HG02798 (cell line): ENCODE measurements around the gene MNAT1.
"Not testable (repeated sequence)": the region's sequence is repeated elsewhere in the genome, so short reads cannot be mapped to it uniquely, and the experiment has no call there.

ENCODE experiments used
- ATAC-seq: cut with Tn5 transposase; IDR thresholded peaks from one replicate; pipeline ENCODE4 v1.9.1; 2021; ENCODE audit warnings: mild to moderate bottlenecking; ENCODE audit not compliant: unreplicated experiment, poor library complexity

MNAT1 gene

DNA sequence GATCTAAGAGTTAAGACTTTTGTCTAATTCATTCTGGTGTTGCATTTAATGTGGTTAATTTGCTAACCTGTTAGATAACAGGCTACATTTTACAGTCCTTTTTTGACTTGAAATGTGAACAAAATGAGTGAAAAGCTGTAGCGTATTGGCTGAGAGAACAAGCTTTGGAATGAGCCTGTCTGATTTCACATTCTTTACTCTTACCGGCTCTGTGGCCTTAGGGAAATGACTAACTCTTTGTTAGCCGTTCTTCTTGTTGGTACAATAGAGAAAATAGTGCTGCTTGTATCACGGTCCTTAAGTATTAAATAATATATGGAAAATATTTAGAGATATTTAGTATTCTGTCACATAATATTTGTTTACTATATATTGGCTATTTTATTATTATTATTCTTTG lies 1.9 kb downstream of the MNAT1 start:
- ATAC-seq, result no peak

- ATAC-seq, result no peak
Measured at GRCh38 chr14:60738843-60739508, 4.4 kb downstream of the MNAT1 start.

- ATAC-seq, result no peak
Measured at GRCh38 chr14:60744566-60744965, 10.0 kb downstream of the MNAT1 start.

- peak; percentile 99 for ATAC-seq
Measured at GRCh38 chr14:60753264-60754119, 18.9 kb downstream of the MNAT1 start.

GRCh38 chr14:60756847-60757246 lies 22.3 kb downstream of the MNAT1 start:
- ATAC-seq, result no peak

GRCh38 chr14:60757567-60758002 lies 23.0 kb downstream of the MNAT1 start:
- ATAC-seq, result no peak

DNA sequence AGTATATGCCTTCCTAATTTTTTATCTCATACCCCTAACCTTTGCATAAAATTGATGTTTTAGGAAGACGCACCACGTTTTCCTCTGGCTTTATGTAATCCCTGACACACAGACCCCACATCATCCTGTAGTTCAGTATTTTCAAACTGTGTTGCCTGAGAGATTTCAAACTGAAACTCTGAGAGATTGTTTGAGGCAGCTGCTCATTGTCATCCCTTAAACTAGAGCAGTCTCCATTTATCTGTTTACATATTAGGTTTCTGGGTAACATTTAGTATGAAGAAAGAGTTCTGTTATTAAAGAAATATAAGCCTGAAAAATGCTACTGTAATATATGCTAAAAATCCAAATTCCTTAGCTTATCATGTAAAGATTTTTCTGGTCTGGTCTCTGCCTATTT lies 24.3 kb downstream of the MNAT1 start:
- ATAC-seq, result peak; percentile 35

DNA sequence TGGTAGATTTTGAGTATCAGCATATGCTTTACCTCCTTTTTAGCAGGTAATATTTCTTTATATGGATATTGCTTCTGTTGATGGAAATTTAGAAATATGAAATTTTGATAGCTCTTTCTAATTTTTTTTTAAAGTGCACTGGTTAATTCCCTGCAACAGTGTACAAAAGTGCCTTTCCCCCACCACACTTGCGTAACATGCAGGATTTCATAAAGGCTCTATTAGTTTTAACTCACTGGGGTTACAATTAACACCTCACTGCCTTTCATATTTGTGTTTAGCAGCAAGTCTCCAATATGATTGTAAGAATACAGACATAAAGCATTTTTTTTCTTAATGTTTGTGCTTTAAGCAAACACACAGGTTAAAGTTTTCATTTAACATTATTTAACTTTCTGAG lies 25.6 kb downstream of the MNAT1 start:
- no peak for ATAC-seq

DNA sequence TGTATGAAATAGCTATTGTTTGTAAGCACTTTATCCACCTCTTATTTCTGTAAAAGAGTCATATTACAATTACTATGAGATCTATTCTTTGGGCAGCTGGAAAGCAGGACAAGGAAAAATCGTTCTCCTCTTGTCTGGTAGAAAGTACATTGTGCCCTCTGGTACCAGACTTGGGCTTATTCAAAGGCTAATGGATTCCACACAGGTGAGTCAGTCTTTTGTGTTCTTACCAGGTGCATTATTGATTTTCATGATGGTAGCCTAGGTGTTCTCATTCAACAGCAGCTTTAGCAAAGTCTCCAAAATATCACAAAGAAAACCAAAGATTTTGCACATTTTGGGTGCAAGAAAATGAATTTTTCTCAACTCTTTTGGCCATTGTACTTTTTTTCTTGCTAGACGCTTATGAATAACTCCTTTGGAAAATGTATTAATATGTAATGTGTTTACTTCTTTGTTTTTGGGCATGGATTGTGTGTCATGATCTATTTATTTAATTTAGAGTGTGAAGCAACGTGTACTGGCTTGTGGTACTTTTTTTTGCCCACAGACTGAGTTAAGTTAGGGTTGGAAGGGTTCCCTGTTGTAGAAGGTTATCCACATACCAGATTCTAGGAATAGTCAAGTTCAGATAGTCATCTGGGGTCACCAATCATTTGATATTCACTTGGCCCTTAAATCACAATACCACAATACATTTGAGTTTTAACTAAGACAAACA lies 26.2 kb downstream of the MNAT1 start:
- ATAC-seq, result no peak

DNA sequence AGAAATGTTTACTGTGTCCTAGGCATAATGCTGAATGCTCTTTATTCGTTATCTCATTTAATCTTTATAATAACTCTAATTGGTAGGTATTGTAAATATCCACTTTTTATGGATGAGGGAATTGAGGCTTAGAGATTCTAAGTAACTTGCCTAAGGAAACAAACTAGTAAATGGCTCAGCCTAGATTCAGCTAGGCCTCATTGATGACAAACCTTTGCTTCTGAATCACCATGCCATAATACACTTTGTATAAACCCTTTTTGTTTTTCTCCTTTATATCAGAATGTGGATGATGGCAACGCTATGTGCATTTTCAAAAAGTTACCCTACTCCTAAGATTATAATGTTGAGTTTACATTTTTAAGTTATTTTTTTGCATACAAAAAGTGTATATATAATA lies 34.0 kb downstream of the MNAT1 start:
- ATAC-seq, result no peak

DNA sequence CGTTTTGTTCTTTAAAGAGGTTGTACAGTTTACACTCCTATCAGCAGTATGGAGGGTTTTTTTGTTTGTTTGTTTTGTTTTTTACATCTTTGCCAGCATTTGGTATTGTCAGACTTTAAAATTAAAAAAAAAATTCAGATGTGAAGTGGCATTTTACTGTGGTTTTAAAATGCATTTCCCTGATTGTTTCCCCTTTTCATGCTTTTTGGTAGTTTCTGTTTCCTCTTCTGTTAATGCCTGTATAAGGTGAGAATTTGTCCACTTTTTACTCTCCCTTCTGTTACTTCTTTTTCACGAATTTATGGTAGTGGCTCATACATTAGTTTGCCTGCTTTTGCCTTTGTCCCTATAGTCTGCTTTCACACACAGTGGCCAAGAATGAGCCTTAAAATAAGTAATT lies 36.6 kb downstream of the MNAT1 start:
- ATAC-seq, result no peak

DNA sequence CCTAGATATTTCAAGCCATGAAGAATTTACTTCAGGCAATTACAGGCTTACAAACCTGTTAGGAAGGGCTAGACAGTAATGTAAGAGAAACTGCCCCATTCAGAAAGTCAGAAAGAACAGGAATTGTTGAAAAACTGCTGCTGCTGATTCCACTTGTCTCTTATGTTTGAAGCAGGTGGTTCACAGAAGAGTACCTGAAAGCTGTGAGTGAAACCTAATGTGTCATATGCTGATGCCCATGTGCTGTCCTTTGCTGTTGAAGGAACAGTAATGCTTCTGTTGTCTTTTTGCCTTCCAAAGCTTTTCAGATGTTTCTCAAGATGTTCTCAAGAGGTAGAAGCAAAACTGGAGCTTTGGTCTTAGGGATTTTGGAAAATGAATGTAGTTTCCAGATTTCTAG lies 39.0 kb downstream of the MNAT1 start:
- peak; percentile 50 for ATAC-seq

- ATAC-seq, result no peak
Measured at GRCh38 chr14:60775296-60775695, 40.7 kb downstream of the MNAT1 start.

GRCh38 chr14:60777856-60778578 lies 43.5 kb downstream of the MNAT1 start:
- ATAC-seq, result no peak

- not testable (repeated sequence) for ATAC-seq
Measured at GRCh38 chr14:60779745-60780514, 45.4 kb downstream of the MNAT1 start.

GRCh38 chr14:60780558-60780957 lies 46.0 kb downstream of the MNAT1 start:
- not testable (repeated sequence) for ATAC-seq

- ATAC-seq, result no peak
Measured at GRCh38 chr14:60786905-60787304, 52.3 kb downstream of the MNAT1 start.

GRCh38 chr14:60789656-60790055 lies 55.1 kb downstream of the MNAT1 start:
- no peak for ATAC-seq

DNA sequence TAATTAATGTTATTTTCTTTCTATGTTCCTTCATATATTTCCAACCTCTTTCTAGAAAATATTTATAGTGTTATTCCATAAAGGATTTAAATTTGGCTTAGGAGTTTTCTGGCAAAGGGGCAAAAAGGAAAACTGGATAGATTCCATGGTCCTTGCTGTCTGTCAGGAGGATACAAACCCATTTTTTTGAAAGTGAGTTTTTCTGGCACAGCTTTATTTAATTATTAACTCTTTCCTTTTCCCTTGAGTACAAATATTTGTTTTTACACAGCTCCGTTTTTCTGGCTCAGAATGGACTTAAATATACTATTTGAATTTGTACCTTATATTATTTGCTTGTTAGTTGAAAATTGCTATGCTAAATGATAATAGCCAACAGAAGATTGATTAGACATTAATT lies 56.3 kb downstream of the MNAT1 start:
- ATAC-seq, result no peak

DNA sequence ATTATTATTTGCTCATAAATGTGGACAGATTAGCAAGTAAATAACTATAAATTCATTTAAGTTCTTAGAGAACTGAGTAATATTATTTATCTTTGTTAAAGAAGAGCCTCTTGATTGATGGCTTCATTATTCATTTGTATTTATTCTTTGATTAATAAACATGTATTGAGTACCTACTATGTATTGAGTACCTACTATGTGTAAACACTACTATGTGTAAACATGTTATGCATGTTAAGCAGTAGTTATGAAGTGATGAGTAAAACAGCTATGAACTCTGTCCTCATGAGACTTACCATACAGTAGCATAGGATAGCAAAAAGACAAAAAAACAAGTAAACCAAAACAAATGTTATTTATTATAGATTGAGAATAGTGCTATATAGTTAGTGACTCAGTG lies 61.9 kb downstream of the MNAT1 start:
- no peak for ATAC-seq
